Lung (tissue), 12 donors: ENCODE data around the gene BAHCC1. TPM values are rescaled to one million over a fixed set of nuclear protein-coding genes. Genes with fewer than 3 reads are reported as not detected.

Experiments used
- ATAC-seq: fragments of 200-7000 bp; cut with Tn5 transposase; one replicate; pipeline ENCODE4 v1.9.1; 2020; ENCODE audit warnings: moderate number of reproducible peaks; ENCODE audit not compliant: insufficient read depth, low FRiP score
- DNase-seq, 3 donors: peaks; one replicate each; pipeline ENCODE4 v3.0.0-alpha.2; 2013 to 2017
- H3K27ac ChIP-seq, 2 donors: one replicate each; pipeline ENCODE4 v1.5.1; 2013; ENCODE audit warnings: mild to moderate bottlenecking in 2 of 2, moderate library complexity in 2 of 2, control low read depth in 1 of 2, inconsistent platforms in 1 of 2, low read depth in 1 of 2, low read length in 1 of 2
- H3K27me3 ChIP-seq, 3 donors: one replicate each; pipeline ENCODE4 v1.5.1; 2013; ENCODE audit warnings: low read length in 2 of 3; ENCODE audit not compliant: control insufficient read depth in 3 of 3, insufficient read depth in 3 of 3
- H3K36me3 ChIP-seq, 4 donors: one replicate each; pipeline ENCODE4 v1.5.1; 2013; ENCODE audit warnings: low read length in 4 of 4, mild to moderate bottlenecking in 1 of 4, moderate library complexity in 1 of 4; ENCODE audit not compliant: control insufficient read depth in 4 of 4, insufficient read depth in 4 of 4
- H3K4me1 ChIP-seq, 5 donors: one replicate each; pipeline ENCODE4 v1.5.1; 2013; ENCODE audit warnings: low read length in 5 of 5, mild to moderate bottlenecking in 2 of 5, moderate library complexity in 1 of 5; ENCODE audit not compliant: control insufficient read depth in 5 of 5, insufficient read depth in 5 of 5
- H3K4me3 ChIP-seq: one replicate; pipeline ENCODE4 v1.5.1; 2013; ENCODE audit warnings: mild to moderate bottlenecking, control low read depth, moderate library complexity
- H3K9ac ChIP-seq, 2 donors: one replicate each; pipeline ENCODE4 v1.5.1; 2013; ENCODE audit warnings: low read length in 2 of 2, control low read depth in 1 of 2; ENCODE audit not compliant: insufficient read depth in 1 of 2
- H3K9me3 ChIP-seq, 4 donors: one replicate each; pipeline ENCODE4 v1.5.1; 2013; ENCODE audit warnings: low read length in 3 of 4, mild to moderate bottlenecking in 1 of 4, moderate library complexity in 1 of 4; ENCODE audit not compliant: control insufficient read depth in 4 of 4, insufficient read depth in 3 of 4
- WGBS, 2 donors: extraction: QIAGEN DNeasy Blood & Tissue Kit; methylation state at CpG; one replicate each; pipeline ENCODE4 v1.1.7; 2013; 5-methylcytosine and 5-hydroxymethylcytosine counted together
- polyA plus RNA-seq, 2 donors: library from polyadenylated mRNA; stranded (reverse); fragments of 200-250 nt; gene quantifications; one replicate each; pipeline ENCODE4 v1.2.1, GENCODE V29; 2013
- total RNA-seq, 2 donors: library from RNA; depleted of rRNA in 1 of 2; stranded (reverse); fragments of >200 nt in 1 of 2; gene quantifications; one replicate each; pipeline ENCODE4 v1.2.1, GENCODE V29; 2014 to 2021
- TF ChIP-seq, protein P1 (sequence below): IDR thresholded peaks from 2 replicates; pipeline ENCODE4 v1.5.1; 2012; ENCODE audit warnings: mild to moderate bottlenecking; ENCODE audit errors: control extremely low read depth, extremely low read depth
- donor health status: control.
- donor health status: control.
- donor health status: Bipolar disorder and iron deficiency.
- donor health status: healthy.
- donor health status: DM: yes; HTN: yes; CAD: no.

The BAHCC1 gene
- total and polyA plus RNA-seq, 4 donors, result 7.6 to 24.9 (median 17.5) TPM

DNA sequence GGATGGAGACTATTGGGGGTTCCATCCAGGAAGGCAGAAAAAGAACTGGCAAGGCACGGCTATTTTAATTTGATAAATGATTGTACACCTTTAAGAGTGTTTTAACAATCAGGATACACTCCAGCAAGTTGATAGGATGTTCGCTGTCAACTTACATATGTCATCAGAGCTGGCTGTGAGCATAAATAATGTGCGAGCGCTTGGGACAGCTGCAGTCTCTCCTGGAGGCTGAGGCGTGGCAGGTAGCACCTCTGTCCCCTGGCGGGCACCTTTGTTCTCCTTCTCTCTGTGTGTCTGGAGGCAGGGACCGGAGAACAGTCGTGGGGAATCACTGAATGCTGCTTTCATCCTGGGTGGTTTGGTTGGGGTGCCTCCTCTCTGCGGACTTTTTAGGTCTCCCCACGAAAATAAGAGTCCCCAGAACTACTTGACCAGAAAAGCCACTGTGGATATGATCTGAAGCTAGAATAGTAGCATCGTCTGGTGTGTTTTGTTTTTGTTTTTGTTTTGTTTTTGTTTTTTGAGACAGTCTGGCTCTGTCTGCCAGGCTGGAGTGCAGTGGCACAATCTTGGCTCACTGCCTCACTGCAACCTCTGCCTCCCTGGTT is 9.4 kb downstream of the BAHCC1 start:
- DNase-seq, result peak in 2 of 3 donors; percentile 14 to 17
- Histone ChIP-seq H3K9me3 (no peaks in the 10 kb centered on the region), H3K4me1 (peaks cover 9 to 60% (median 21%) of the 10 kb centered on the region in 5 donors), H3K27ac (peak overlapping the region; percentile 59 to 75), H3K9ac (no peak overlapping the region), H3K4me3 (no peak overlapping the region), H3K27me3 (no peaks in the 10 kb centered on the region), H3K36me3 (no peaks in the 10 kb centered on the region)
- no peak for ATAC-seq
- TF ChIP-seq, protein P1, sequence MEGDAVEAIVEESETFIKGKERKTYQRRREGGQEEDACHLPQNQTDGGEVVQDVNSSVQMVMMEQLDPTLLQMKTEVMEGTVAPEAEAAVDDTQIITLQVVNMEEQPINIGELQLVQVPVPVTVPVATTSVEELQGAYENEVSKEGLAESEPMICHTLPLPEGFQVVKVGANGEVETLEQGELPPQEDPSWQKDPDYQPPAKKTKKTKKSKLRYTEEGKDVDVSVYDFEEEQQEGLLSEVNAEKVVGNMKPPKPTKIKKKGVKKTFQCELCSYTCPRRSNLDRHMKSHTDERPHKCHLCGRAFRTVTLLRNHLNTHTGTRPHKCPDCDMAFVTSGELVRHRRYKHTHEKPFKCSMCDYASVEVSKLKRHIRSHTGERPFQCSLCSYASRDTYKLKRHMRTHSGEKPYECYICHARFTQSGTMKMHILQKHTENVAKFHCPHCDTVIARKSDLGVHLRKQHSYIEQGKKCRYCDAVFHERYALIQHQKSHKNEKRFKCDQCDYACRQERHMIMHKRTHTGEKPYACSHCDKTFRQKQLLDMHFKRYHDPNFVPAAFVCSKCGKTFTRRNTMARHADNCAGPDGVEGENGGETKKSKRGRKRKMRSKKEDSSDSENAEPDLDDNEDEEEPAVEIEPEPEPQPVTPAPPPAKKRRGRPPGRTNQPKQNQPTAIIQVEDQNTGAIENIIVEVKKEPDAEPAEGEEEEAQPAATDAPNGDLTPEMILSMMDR, result no peak
- WGBS, 2 donors, result 59 to 74% methylated on average over 11 of the region's 11 CpGs

DNA sequence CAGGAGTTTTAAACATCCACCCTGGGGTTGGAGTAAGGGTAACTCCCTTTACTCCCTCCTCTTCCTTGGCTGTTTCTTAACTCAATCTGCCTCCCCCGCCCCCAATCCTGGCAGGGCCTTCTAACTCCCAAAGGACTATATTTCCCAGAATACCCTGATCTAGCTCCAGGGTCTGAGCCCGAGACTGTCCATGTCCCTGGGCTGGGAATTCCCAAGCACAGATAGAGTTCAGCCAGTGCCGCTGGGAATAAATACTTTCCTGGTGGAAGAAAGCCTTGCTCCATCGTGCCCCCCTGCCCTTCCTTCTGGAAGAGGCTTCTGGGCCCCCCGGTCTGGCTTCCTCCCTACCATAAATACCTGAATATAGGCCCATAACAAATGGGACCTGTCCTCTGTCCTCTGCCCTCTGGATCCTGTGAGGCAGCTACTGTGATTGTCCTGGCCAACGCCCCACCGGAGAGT is 10.2 kb downstream of the BAHCC1 start:
- TF ChIP-seq, protein P1, result no peak
- peaks cover 9 to 59% (median 21%) of the 10 kb centered on the region in 5 donors for H3K4me1 ChIP-seq
- no peaks in the 10 kb centered on the region for H3K36me3 ChIP-seq
- DNase-seq, result peak; percentile 61 to 81 (median 79)
- 50 to 60% methylated on average over 7 of the region's 7 CpGs for WGBS, 2 donors
- no peak for ATAC-seq
- peak overlapping the region; percentile 10 to 59 for H3K27ac ChIP-seq
- no peaks in the 10 kb centered on the region for H3K9me3 ChIP-seq
- H3K4me3 ChIP-seq, result no peak overlapping the region
- no peaks in the 10 kb centered on the region for H3K27me3 ChIP-seq
- H3K9ac ChIP-seq, result no peak overlapping the region

DNA sequence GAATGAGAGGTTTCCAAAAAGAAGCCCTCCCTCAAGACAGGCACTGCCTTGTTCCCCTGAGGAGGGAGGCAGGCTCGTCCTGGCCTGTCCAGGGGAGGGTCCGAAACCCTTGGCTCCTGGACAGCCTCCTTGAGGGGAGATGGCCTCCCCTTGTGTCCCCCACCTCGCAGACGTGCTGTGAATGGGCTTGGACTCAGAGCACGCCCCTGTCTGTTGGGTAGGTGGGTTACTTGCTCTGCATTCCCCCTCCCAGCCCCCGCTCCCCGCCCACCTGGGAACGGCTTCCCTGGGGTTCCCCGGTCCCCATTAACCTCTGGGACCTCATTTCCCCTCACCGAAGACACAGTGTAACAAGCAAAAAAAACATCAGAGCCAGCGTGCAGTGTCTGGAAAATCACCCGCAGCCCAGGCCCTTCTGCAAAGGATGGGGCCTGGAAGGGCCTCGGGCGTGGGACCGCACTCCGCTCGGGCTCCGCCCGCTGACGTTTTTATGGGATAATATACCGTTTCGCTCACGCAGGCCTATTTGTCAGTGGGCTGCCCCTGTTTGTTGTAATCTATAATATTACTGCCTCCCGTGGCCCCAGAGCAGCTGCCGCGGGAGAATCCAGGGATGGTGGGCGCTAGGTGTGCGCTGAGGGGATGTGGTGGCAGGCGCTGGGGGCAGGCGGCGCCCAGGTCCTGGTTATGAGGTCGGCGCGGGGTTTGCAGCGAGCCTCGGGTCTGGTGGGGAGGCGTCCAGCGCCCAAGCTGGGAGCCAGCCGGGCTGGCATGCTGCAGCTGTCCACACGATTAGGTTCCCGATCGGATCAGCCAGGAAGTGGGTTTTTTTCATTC is 11.1 kb downstream of the BAHCC1 start:
- DNase-seq (peak in 1 of 3 donors; percentile 13), ATAC-seq (no peak)
- TF ChIP-seq, protein P1, result no peak
- Histone ChIP-seq H3K9ac (no peak overlapping the region), H3K4me1 (peaks cover 8 to 52% (median 17%) of the 10 kb centered on the region in 5 donors), H3K4me3 (no peak overlapping the region), H3K9me3 (no peaks in the 10 kb centered on the region), H3K27ac (peak overlapping the region in 1 of 2 donors; percentile 10), H3K36me3 (no peaks in the 10 kb centered on the region), H3K27me3 (no peaks in the 10 kb centered on the region)
- 75% methylated on average over 42 of the region's 42 CpGs for WGBS, 2 donors
